ENCODE results near the gene MAB21L4. TPM values are rescaled to one million over a fixed set of nuclear protein-coding genes. Genes with fewer than 3 reads are reported as not detected.

MAB21L4 gene
- total RNA-seq, 6 experiments from 2014 or later, result 3.7 to 17.0 (median 5.2) TPM

GRCh38 chr2:240915526-240916341 lies 19.8 kb upstream of the MAB21L4 start:
- intact Hi-C loops (cut with DNase I), result loop anchor here in 1 of 2 donors (10.0 kb wide), 1 partner anchor 79 kb away; the partner anchor contains the start of gene SNED1
- Histone ChIP-seq H3K36me3 (no peaks in the 10 kb centered on the region), H3K27ac (no peak overlapping the region), H3K27me3 (no peaks in the 10 kb centered on the region), H3K4me1 (peaks cover 0 to 8% (median 0%) of the 10 kb centered on the region in 4 donors), H3K9me3 (no peaks in the 10 kb centered on the region), H3K4me3 (no peak overlapping the region)
- ATAC-seq (no peak), DNase-seq (peak in 2 of 3 donors; percentile 17 to 44)
- WGBS (ENCODE audit: insufficient coverage, low coverage, low lambda C conversion rate, missing lambda C conversion rate), result 10% methylated on average over 11 of the region's 34 CpGs
- TF ChIP-seq CTCF (IDR thresholded peaks at IDR 0.05), result no peak
- TF ChIP-seq POLR2A (IDR thresholded peaks at IDR 0.05), result no peak

- TF ChIP-seq CTCF (IDR thresholded peaks at IDR 0.05) (no peak), POLR2A (IDR thresholded peaks at IDR 0.05) (no peak)
- intact Hi-C loops (cut with DNase I), result loop anchor here in 1 of 2 donors (10.0 kb wide), 1 partner anchor 80 kb away; the partner anchor contains the start of gene SNED1
- no peak overlapping the region for H3K27ac ChIP-seq
- H3K9me3 ChIP-seq, result no peaks in the 10 kb centered on the region
- H3K4me1 ChIP-seq, result peaks cover 0 to 8% (median 0%) of the 10 kb centered on the region in 4 donors
- H3K4me3 ChIP-seq, result no peak overlapping the region
- ATAC-seq (no peak), DNase-seq (peak in 2 of 3 donors; percentile 14 to 50)
- no peaks in the 10 kb centered on the region for H3K36me3 ChIP-seq
- WGBS (ENCODE audit: insufficient coverage, low coverage, low lambda C conversion rate, missing lambda C conversion rate), result 23% methylated on average over 12 of the region's 25 CpGs
- no peaks in the 10 kb centered on the region for H3K27me3 ChIP-seq
Measured at GRCh38 chr2:240914645-240915525, 18.9 kb upstream of the MAB21L4 start.

- H3K4me3 ChIP-seq, result no peak overlapping the region
- no peaks in the 10 kb centered on the region for H3K36me3 ChIP-seq
- TF ChIP-seq CTCF (IDR thresholded peaks at IDR 0.05), result peak; percentile 70 to 91 (median 86)
- TF ChIP-seq POLR2A (IDR thresholded peaks at IDR 0.05), result no peak
- ATAC-seq (peak; percentile 67 to 77 (median 71)), DNase-seq (peak in 2 of 3 donors; percentile 64 to 67)
- H3K4me1 ChIP-seq, result peaks cover 0 to 8% (median 0%) of the 10 kb centered on the region in 4 donors
- intact Hi-C loops (cut with DNase I), result loop anchor here in 1 of 2 donors (10.0 kb wide), 1 partner anchor 81 kb away; the partner anchor contains the start of gene SNED1
- no CpG with 5 or more reads among the region's 36 CpGs for WGBS (ENCODE audit: insufficient coverage, low coverage, low lambda C conversion rate, missing lambda C conversion rate)
- H3K27ac ChIP-seq, result no peak overlapping the region
- no peaks in the 10 kb centered on the region for H3K27me3 ChIP-seq
- no peaks in the 10 kb centered on the region for H3K9me3 ChIP-seq
Measured at GRCh38 chr2:240913810-240914644, 18.1 kb upstream of the MAB21L4 start.
